Brain microvascular endothelial cell (primary cell): ENCODE measurements around the gene GIT1.

ENCODE experiments used
- DNase-seq: peaks from one replicate; pipeline ENCODE4 v3.0.0-alpha.2; 2020
- H3K27ac ChIP-seq: fragments of 250-450 bp; sonication (Bioruptor Pico); 2 replicates; pipeline ENCODE4 v1.5.1; 2020; ENCODE audit warnings: mild to moderate bottlenecking, moderate library complexity
- H3K27me3 ChIP-seq: fragments of 250-450 bp; sonication (Bioruptor Pico); replicated peaks from 2 replicates; pipeline ENCODE4 v1.5.1; 2020; ENCODE audit warnings: mild to moderate bottlenecking
- H3K36me3 ChIP-seq: fragments of 250-450 bp; sonication (Bioruptor Pico); replicated peaks from 2 replicates; pipeline ENCODE4 v1.5.1; 2020; ENCODE audit warnings: mild to moderate bottlenecking
- H3K4me3 ChIP-seq: 2 replicates; pipeline ENCODE4 v1.5.1; 2011; ENCODE audit warnings: low read depth, mild to moderate bottlenecking, control low read depth, low read length, moderate library complexity
- CTCF ChIP-seq: IDR thresholded peaks from 2 replicates; pipeline ENCODE4 v1.5.1; 2011; ENCODE audit warnings: low read depth, mild to moderate bottlenecking, moderate library complexity, low read length, control low read depth, inconsistent platforms; ENCODE audit errors: missing control alignments
- in situ Hi-C: cut with HindIII; loops from 2 replicates; pipeline ENCODE4 v1.10.0; 2017; ENCODE audit warnings: low sequenced_read_pairs, low pct_ligation_motif_present

The GIT1 gene

GRCh38 chr17:29576214-29577000 is 13.0 kb downstream of the GIT1 start:
- in situ Hi-C loops: no loop called here
- no peak for TF ChIP-seq CTCF
- H3K4me3 ChIP-seq: no peak overlapping the region
- peaks cover 50% of the 10 kb centered on the region for H3K36me3 ChIP-seq
- no peaks in the 10 kb centered on the region for H3K27me3 ChIP-seq
- no peak for DNase-seq
- no peak overlapping the region for H3K27ac ChIP-seq

- in situ Hi-C loops: no loop called here
- DNase-seq: no peak
- H3K36me3 ChIP-seq: peaks cover 46% of the 10 kb centered on the region
- TF ChIP-seq CTCF: no peak
- H3K27ac ChIP-seq: no peak overlapping the region
- H3K27me3 ChIP-seq: no peaks in the 10 kb centered on the region
- no peak overlapping the region for H3K4me3 ChIP-seq
Measured at GRCh38 chr17:29575511-29576213, 13.8 kb downstream of the GIT1 start.

GRCh38 chr17:29574732-29575510 is 14.5 kb downstream of the GIT1 start:
- no peak overlapping the region for H3K4me3 ChIP-seq
- H3K36me3 ChIP-seq: peaks cover 46% of the 10 kb centered on the region
- no peaks in the 10 kb centered on the region for H3K27me3 ChIP-seq
- in situ Hi-C loops: no loop called here
- no peak overlapping the region for H3K27ac ChIP-seq
- no peak for TF ChIP-seq CTCF
- DNase-seq: no peak

- peaks cover 46% of the 10 kb centered on the region for H3K36me3 ChIP-seq
Measured at GRCh38 chr17:29573871-29574731, 15.3 kb downstream of the GIT1 start.

More at GRCh38 chr17:29573871-29574731, 15.3 kb downstream of the GIT1 start:
- DNase-seq: no peak
- no peaks in the 10 kb centered on the region for H3K27me3 ChIP-seq
- TF ChIP-seq CTCF: no peak
- H3K27ac ChIP-seq: no peak overlapping the region
- no peak overlapping the region for H3K4me3 ChIP-seq
- in situ Hi-C loops: no loop called here
